NCI-H187 treated with DMSO at 0.1 percent for 48 hours (cell line): ENCODE measurements around the gene NUMB.
"Not testable (repeated sequence)": the region's sequence is repeated elsewhere in the genome, so short reads cannot be mapped to it uniquely, and the experiment has no call there.

ENCODE experiments used
- DNase-seq: peaks from one replicate; lab custom pipeline; 2025; lab: John Stamatoyannopoulos, UW

Gene NUMB

DNA sequence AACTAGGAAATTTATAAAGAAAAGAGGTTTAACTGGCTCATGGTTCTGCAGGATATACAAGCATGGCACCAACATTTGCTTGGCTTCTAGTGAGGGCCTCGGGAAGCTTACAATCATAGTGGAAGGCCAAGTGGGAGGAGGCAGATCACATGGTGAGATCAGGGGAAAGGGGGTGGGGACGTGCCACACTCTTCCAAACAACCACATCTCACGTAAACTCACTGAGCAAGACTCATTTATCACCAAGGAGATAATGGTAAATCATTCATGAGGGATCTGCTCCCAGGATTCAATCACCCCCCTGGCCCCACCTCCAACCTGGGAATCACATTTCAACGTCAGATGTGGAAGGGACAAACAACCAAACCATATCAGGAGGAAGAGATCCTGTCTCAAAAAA, 35.8 kb downstream of the NUMB start:
- DNase-seq, result no peak

DNA sequence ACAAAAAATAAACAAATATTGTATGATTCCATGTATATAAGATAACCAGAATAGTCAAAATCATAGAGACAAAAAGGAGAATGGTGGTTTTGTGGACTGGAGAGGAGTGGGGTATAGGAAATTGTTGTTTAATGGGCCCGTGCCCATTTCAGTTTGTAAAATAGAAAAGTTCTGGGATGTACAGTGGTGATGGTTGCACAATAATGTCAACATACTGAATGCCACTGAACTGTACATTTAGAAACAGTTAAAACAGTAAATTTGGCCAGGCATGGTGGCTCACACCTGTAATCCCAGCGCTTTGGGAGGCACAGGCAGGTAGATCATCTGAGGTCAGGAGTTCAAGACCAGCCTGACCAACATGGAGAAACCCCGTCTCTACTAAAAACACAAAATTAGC, 40.1 kb downstream of the NUMB start:
- DNase-seq, result no peak

DNA sequence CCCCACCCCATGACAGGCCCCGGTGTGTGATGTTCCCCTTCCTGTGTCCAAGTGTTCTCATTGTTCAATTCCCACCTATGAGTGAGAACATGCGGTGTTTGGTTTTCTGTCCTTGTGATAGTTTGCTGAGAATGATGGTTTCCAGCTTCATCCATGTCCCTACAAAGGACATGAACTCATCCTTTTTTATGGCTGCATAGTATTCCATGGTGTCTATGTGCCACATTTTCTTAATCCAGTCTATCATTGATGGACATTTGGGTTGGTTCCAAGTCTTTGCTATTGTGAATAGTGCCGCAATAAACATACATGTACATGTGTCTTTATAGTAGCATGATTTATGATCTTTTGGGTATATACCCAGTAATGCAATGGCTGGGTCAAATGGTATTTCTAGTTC, 52.1 kb downstream of the NUMB start:
- DNase-seq, result not testable (repeated sequence)

DNA sequence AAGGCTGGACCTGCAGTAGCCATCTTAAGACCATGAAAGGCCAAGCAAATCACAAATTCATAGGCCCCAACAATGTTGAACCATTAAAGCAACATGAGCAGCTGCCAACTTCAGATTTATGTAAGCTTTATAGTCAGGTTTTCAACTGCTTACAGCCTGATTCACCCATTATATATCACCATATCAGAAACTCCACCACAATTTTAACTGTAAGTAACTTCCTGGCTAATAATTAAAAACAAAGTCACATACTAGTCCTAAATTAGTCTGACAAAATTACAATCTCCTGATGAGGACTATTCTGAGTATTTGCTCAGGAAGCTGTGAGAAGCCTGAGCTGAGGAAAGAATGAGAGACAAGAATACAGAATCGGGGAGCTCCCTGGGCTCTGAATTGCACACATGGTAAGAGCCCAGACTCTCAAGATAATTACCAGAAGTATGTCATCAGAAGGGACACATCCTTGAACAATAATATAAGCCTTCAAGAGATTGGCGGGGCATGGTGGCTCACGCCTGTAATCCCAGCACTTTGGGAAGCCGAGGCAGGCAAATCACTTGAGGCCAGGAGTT, 55.1 kb downstream of the NUMB start:
- DNase-seq, result no peak

DNA sequence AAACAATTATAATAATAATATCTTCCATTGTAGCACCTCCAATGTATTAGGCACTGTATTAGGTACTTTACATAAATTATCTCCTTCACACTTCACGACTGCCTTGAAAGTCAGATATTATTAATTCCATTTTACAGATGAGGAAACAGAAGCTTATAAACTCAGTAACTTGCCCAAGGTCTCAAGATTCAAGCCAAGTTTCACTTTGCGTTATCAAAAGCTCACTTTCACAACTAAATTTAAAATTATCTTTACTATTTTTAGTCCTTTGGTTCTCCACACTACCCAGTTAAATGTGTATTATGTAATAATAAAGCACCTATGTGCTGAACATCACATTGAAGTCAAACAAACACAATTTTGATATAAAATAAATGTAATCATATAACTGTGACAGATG, 55.8 kb downstream of the NUMB start:
- DNase-seq, result no peak

DNA sequence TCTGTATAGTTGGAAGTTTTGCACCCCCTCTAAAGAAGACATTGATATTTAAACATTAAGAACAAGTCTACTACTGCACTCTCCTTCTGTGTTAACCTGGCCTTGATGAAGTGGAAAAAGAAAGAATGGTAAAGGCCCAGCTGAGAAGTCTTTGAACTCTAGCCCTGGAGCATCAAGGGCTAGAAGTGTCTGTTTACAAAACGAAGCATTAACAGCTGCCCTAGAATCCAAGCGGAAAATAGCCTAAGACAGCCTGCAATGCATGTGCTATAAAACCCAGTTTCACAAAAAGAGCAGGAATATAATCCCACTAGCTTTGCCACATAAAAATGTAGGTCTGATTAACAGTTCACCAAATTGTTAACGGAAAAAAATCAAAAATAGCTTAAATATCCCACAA, 60.5 kb downstream of the NUMB start:
- DNase-seq, result no peak

DNA sequence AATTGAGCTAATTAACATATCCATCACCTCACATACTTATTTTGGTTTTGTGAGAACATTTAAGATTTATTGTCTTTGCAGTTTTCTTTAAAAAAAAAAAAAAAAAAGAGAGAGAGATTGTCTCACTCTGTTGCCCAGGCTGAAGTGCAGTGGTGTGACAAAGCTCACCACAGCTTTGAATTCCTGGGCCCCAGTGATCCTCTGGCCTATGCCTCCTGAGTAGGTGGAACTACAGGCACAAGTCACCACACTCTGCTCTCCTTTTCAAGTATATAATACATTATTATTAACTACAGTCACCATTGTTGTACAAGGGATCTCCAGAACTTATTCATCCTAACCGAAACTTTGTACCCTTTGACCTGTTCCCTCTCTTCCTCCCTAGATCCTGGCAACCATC, 64.0 kb downstream of the NUMB start:
- DNase-seq, result no peak

DNA sequence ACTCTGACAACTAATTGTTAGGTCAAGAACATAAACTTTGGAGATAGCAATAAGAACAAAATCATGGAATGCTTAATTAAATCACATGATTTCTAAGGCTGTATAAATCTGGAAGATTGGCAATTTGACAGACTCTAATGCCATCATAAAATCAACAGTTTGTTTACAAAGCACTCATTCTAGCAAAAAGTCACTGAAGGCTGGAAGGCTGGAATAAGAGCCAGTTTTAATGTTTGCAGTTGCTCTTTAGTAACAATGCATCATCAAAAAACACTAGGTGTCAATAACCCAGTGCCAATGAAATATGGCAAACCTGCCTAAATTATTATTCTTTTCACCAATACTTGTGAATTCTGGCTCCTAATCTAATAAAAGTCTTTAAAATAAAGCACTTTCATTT, 65.0 kb downstream of the NUMB start:
- DNase-seq, result no peak

DNA sequence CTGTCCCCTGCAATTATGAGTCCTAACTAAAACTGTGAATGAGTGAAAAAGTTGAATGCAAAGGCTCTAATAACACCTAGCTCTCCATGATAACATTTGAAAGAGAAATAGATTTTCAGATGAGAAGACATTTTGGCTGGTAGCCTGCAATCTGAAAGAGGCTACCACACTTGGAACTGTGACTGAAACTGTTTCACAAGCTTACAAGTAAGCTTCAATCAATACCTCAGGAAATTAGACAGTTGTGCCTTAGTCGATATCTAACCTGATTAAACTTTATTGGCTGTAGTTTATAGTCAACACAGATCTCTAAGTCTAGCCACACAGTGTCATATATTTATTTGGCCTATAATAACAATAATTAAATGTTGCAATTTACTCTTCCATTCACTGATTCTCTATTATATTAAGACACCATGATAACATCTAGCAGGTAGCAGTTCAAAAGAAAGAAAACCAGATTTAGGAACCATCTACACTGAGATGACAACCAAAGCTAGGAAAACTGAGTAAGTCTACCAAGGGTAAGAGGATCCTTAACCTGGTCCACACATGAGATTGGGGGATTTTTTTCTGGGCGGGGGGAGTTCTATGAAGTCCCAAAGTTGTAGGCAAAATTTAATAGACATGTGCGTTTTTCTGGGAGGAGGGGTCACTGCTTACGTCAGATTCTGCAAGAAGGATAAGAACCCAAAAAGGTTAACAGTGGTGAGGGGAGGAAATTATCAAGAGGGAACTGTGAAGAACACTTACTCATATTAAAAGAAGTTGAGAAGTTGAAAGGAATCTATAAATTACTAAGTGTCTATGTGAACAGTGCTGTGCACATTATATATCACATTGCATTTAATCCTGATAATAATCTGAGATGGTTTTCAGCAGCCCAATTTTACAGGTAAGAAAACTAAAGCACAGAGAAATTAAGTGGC, 65.8 kb downstream of the NUMB start:
- no peak for DNase-seq

DNA sequence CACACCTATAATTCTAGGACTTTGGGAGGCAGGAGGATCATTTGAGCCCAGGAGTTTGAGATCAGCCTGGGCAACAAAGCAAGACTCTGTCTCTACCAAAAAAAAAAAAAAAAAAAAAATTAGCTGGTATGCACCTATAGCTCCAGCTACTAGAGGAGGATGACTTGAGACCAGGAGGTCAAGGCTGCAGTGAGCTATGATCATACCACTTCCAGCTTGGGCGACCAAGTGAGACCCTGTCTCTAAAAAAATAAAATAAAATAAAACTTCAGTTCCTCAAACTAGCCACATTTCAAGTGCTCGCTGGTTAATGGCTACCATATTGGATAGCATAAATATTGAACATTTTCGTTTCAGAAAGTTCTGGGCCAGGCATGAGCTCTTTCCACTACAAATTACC, 70.5 kb downstream of the NUMB start:
- not testable (repeated sequence) for DNase-seq

DNA sequence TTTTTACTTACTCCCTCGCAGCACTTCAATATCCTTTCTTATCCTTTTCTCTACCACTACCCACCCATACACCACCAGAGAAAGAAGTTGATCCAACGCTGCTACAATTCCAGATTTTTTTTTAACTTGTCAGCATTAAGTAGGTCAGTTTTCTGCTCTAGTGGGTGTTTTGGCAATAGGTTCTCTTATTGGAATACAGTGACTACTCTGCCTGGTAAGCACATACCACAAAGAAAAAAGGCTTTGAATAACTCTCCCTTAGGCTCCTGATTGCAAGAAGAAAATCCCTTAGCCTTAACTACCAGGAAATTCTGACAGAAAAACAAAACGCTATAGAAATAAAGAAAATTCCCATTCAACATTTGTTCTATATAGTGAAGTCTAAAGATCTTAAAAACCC, 72.0 kb downstream of the NUMB start:
- DNase-seq, result no peak

DNA sequence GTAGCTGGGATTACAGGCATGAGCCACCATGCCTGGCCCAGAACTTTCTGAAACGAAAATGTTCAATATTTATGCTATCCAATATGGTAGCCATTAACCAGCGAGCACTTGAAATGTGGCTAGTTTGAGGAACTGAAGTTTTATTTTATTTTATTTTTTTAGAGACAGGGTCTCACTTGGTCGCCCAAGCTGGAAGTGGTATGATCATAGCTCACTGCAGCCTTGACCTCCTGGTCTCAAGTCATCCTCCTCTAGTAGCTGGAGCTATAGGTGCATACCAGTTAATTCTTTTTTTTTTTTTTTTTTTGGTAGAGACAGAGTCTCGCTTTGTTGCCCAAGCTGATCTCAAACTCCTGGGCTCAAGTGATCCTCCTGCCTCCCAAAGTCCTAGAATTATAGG, 73.3 kb downstream of the NUMB start:
- DNase-seq, result not testable (repeated sequence)

DNA sequence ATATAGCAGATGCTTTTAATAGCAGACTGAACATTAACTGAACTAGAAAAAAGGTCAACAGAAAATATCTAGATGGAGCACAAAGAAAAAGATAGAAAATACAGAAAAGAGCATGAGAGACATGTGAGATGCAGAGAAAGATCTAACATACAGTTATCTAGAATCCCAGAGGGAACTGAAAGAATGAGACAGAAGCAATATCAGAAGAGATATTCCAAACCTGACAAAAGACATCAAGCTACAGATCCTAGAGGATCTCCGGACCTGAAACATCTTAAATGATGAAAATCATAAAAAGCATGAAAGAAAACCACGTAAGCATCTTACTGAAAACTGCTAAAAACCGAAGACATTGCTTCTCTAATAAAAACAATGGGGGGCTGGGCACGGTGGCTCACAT, 75.0 kb downstream of the NUMB start:
- DNase-seq, result no peak

DNA sequence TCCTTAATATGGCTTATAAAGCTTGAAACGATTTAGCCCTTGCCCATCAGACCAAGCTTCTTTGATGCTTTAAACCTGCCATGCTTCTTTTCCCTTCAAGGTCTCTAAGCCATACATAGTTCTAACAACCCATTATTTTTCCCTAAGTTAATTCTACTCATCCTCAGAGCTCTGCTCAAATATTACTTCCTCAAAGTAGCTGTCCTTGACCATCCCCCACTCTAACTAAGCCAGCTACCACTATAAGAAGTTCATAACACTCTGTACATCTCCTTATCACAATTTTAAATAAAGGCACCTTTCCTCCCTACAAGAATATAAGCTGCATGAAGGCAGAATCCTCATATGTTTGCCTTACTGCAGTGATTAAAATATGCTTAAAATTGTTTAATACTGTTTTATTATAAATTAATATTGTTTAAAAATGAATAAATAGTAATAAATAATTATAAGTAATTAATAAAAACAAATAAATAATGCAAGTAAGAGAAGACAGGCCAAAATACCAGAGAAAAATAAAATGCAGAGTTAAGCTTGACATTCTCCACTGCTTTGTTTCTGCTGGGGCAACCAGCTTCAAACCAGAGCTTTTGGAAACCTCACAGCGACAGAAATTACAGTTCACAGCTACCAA, 76.8 kb downstream of the NUMB start:
- no peak for DNase-seq

DNA sequence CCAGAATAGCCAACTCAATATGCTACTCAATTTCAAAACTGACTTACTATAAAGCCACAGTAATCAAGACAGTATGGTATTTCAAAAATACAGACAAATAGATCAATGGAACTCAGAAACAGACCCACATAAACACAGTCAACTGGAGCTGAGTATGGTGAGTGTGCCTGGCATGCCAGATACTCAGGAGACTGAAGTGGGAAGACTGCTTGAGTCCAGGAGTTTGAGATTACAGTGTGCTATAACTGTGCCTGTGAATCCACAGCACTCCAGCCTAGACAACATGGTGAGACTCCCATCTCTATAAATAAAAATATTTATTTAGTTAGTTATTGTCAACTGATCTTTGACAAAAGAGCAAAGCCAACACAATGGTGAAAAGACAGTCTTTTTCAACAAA, 81.8 kb downstream of the NUMB start:
- no peak for DNase-seq

DNA sequence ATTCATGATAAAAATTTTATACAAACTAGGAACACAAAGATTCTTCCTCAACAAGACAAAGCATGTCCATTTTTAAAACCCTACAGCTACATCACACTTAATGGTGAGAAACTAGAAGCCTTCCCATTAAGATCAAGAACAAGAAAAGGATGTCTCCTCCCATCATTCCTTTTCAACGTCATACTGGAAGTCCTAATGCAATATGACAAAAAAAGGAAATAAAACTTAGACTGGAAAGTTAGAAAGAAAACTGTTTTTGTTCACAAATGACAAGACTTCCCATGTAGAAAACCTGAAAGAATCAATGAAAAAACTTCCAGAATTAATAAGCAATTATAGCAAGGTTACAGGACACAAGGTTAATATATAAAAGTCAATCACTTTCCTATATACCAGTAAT, 82.5 kb downstream of the NUMB start:
- no peak for DNase-seq

DNA sequence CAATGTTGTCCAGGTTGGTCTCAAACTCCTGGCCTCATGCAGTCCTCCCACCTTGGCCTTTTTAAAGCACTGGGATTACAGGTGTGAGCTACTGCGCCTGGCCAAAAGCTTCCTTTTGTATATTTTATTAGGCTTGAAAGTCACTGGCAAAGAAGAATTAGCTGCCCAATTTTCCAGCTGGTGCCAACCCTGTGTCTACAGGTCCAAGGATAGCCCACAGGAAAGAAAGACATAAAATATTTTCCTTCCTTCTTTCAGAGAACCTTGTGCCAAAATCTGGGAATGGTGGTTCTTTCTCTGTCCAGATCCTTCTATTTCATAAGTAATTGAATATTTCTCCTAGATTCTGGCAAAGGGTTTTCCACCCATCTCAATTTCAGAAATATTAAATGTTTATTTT, 84.1 kb downstream of the NUMB start:
- no peak for DNase-seq

DNA sequence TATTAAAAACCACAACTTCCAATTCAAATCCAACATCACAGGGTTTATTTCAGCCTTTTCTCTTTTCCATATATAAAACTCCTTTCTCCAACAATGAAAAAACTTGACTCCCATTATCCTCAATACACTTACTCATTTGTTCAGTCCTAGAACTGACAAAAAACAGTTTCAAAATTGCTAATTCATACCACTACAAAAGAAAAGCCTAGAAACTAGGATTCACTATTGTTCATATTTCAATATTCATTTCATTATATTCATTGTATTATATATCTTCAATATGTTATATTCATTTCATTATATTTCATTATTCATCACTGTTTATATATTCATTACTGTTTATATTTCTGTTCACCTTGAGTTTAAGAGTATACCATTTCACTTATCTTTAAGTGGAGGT, 85.8 kb downstream of the NUMB start:
- DNase-seq, result no peak

DNA sequence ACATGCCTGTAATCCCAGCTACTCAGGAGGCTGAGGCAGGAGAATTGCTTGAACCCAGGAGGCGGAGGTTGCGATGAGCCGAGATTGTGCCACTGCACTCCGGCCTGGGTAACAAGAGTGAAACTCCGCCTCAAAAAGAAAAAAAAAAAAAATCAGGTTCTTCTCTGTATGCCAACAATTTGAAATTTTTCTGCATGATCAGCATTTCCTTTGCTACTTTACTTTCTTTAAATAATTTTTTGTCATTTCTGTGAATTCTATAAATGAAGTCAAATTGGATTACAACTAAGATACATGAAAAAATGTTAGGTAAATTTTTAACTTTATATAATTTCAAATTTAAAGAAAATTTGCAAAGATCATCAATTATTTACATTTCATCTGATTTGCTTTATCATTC, 87.8 kb downstream of the NUMB start:
- DNase-seq, result no peak

DNA sequence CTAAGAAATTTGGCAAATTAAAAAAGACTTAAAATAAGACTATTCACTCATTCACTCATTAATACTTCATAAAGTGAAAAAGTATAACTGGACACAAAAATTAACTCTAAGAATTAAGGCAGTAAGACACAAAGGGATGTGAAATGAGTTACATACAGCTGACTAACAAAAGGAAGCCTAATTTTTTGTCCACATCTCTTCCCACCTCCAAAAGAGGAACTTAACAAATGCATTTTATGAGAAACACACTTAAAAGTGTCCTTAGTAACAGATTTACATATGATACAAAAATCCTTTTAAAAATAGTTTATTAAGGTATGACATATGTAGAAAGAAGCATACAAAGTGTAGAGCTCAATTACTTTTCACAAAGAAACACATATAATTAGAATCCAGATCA, 88.9 kb downstream of the NUMB start:
- no peak for DNase-seq

DNA sequence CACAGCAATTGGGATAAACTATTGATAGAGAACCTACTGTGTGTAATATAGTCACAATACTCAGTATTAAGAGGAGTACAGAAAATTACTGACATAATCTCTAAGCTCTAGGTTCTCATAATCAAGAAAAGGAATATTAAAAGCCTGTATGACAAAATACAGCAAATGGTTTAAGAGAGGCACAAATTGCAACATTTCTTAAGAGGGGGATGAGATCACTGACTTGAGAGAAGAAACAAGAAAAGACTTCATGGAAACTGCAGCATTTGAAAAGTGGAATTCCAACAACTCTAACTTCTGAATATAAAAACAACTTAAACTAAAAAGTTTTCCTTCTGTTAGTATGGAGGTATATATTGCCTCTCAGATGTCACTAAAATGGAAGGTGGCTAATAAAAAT, 89.7 kb downstream of the NUMB start:
- no peak for DNase-seq

DNA sequence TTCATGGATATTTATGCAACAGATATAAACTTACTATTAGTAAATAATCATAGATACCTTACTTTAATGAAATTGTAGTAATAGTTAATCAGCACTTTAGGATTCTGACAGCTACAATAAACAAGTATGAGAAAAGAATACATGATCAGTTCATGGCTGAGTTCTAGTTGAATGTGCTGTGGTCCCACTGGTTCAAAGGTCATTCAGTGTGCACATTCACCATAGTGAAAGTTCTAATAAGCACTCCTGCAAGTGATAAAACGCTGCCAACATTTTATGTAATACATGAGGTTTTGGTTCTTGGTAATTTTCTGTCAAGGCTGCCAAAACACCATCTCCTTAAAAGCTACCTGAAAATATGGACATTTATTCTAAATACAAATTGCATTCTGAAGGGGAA, 92.6 kb downstream of the NUMB start:
- DNase-seq, result no peak

DNA sequence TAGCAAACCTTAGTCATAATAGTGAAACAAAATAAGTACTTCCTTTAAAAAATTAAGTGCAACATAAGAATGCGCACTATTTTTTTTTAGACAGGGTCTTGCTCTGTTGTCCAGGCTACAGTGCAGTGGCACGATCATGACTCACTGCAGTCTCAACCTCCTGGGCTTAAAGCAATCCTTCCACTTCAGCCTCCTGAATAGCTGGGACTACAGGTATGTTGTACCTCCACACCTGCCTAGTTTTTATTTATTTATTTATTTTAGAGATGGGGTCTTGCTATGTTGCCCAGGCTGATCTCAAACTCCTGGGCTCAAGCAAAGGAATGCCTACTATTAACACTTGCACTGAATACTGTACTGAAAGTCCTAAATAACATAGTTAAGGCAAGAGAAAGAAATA, 93.8 kb downstream of the NUMB start:
- no peak for DNase-seq
